ENCODE data around the gene PLCH1. TPM values are rescaled to one million over a fixed set of nuclear protein-coding genes. Genes with fewer than 3 reads are reported as not detected.

PLCH1 gene
- polyA plus RNA-seq, 1 experiment: 0.06 TPM

DNA sequence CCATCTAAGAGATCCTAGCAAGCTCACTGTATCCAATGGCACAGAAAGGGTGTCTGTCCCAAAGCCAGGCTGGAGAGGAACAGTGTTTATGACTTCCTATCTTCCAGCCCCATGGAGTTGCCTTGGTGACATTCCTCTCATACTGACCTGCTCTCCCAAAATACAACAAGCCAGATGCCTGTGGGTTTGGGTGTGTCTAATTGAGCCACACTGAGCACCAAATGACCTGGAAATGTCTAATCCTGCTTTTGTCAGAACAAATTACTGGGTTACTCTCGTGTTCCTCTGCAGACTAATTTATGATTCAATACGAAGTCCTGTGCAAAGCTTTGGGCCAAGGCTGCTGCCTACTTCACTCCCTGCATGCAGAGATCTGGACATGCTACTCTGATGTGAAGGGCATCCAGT, 353.3 kb downstream of the PLCH1 start:
- DNase-seq (ENCODE audit: low read depth): peak; percentile 96
- no peaks in the 10 kb centered on the region for H3K36me3 ChIP-seq (ENCODE audit: control insufficient read depth, insufficient read depth, low read length)
- POLR2A ChIA-PET: interaction anchor here (0.7 kb wide), 1 partner anchor 311 kb away, joined by 6 read pairs; no protein-coding TSS in a partner anchor
- TF ChIP-seq, protein P1, sequence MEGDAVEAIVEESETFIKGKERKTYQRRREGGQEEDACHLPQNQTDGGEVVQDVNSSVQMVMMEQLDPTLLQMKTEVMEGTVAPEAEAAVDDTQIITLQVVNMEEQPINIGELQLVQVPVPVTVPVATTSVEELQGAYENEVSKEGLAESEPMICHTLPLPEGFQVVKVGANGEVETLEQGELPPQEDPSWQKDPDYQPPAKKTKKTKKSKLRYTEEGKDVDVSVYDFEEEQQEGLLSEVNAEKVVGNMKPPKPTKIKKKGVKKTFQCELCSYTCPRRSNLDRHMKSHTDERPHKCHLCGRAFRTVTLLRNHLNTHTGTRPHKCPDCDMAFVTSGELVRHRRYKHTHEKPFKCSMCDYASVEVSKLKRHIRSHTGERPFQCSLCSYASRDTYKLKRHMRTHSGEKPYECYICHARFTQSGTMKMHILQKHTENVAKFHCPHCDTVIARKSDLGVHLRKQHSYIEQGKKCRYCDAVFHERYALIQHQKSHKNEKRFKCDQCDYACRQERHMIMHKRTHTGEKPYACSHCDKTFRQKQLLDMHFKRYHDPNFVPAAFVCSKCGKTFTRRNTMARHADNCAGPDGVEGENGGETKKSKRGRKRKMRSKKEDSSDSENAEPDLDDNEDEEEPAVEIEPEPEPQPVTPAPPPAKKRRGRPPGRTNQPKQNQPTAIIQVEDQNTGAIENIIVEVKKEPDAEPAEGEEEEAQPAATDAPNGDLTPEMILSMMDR (IDR thresholded peaks at IDR 0.05; ENCODE audit: insufficient read depth, low read depth, low read length): no peak
- no peak overlapping the region for H3K4me3 ChIP-seq (ENCODE audit: low read depth, low read length)
- CTCF ChIA-PET: interaction anchor here (1.2 to 1.7 kb wide), 3 partner anchors 8 to 311 kb away, joined by 3 to 7 read pairs (median 4); no protein-coding TSS in a partner anchor
- H3K27me3 ChIP-seq (ENCODE audit: control insufficient read depth, insufficient read depth, low read length): no peaks in the 10 kb centered on the region

GRCh38 chr3:155391104-155391503, 353.8 kb downstream of the PLCH1 start:
- Histone ChIP-seq H3K27me3 (ENCODE audit: control insufficient read depth, insufficient read depth, low read length) (no peaks in the 10 kb centered on the region), H3K4me3 (ENCODE audit: low read depth, low read length) (no peak overlapping the region), H3K36me3 (ENCODE audit: control insufficient read depth, insufficient read depth, low read length) (no peaks in the 10 kb centered on the region)
- CTCF ChIA-PET: interaction anchor here (0.7 to 1.7 kb wide), 4 partner anchors 8 to 311 kb away, joined by 3 to 7 read pairs (median 4); no protein-coding TSS in a partner anchor
- POLR2A ChIA-PET: interaction anchor here (0.6 to 0.7 kb wide), 2 partner anchors 311 to 438 kb away, joined by 6 read pairs; no protein-coding TSS in a partner anchor
- TF ChIP-seq, protein P1 (IDR thresholded peaks at IDR 0.05; ENCODE audit: insufficient read depth, low read depth, low read length): no peak
- DNase-seq (ENCODE audit: low read depth): peak; percentile 92

DNA sequence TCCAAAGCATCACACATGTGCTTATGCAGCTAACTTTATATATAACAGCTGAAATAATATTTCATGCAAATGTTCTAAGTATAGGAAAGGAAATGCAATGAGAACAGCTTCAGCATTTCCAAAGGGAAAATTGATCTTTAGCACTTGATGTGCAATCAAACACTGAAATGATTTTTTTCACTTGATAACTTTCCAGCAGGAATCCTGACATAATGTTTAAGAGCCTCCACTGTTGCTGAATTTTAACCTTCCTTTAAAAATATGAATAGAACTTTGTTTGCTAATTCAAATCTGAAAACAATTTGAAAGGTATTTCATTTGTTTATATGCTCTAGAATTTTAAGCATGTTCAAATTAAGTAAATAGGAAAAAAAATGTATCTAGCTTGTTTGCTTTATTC, 354.5 kb downstream of the PLCH1 start:
- H3K4me3 ChIP-seq (ENCODE audit: low read depth, low read length): no peak overlapping the region
- H3K36me3 ChIP-seq (ENCODE audit: control insufficient read depth, insufficient read depth, low read length): no peaks in the 10 kb centered on the region
- POLR2A ChIA-PET: interaction anchor here (0.6 kb wide), 1 partner anchor 437 kb away, joined by 6 read pairs; no protein-coding TSS in a partner anchor
- CTCF ChIA-PET: interaction anchor here (0.6 to 3.0 kb wide), 4 partner anchors 7 to 364 kb away, joined by 3 to 10 read pairs (median 6); no protein-coding TSS in a partner anchor
- TF ChIP-seq, protein P1 (IDR thresholded peaks at IDR 0.05; ENCODE audit: insufficient read depth, low read depth, low read length): no peak
- no peak for DNase-seq (ENCODE audit: low read depth)
- no peaks in the 10 kb centered on the region for H3K27me3 ChIP-seq (ENCODE audit: control insufficient read depth, insufficient read depth, low read length)

DNA sequence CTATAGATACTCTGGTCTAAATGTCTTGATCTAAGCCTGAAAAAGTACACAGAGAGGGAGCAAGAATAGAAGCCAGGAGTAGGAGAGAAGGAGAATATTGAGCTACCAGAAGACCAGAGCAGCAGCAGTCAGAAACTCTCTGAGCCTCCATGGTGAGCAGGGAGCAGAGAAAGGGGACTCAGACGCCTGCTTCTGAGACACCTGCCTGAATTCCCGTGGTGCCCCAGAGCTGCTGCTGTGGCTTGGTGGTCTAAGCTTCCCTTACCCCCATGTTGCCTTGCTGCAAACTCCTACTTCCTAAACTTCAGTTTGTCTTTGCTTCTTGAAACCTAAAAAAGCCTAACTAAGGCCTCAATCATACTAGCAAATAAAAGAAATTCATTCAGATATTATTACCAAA, 356.5 kb downstream of the PLCH1 start:
- TF ChIP-seq, protein P1 (IDR thresholded peaks at IDR 0.05; ENCODE audit: insufficient read depth, low read depth, low read length): no peak
- no peak overlapping the region for H3K4me3 ChIP-seq (ENCODE audit: low read depth, low read length)
- ChIA-PET POLR2A (no interaction called here), CTCF (interaction anchor here (0.9 to 3.0 kb wide), 2 partner anchors 313 to 418 kb away, joined by 3 to 10 read pairs; partner anchors contain the start of gene C3orf33)
- no peak for DNase-seq (ENCODE audit: low read depth)
- H3K27me3 ChIP-seq (ENCODE audit: control insufficient read depth, insufficient read depth, low read length): no peaks in the 10 kb centered on the region
- H3K36me3 ChIP-seq (ENCODE audit: control insufficient read depth, insufficient read depth, low read length): no peaks in the 10 kb centered on the region

DNA sequence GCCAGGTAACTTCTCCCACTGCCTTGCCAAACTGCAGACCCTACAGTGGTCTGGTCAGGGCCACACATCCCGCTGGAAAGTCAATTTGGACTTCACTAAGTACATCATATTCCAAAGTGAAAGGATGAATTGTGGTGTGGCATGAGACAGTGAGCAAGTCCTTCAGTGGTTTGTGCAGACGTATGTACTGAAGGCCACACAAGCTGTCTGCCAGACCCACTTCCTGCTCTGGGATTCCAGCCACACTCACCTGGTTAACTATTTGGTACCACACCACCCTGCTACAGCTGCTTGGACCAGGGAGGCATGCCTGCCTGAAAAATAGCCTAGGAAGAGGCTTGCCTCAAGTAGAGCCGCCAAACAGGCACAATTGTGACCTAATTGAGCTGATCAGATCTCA, 357.3 kb downstream of the PLCH1 start:
- POLR2A ChIA-PET: no interaction called here
- Histone ChIP-seq H3K27me3 (ENCODE audit: control insufficient read depth, insufficient read depth, low read length) (no peaks in the 10 kb centered on the region), H3K4me3 (ENCODE audit: low read depth, low read length) (no peak overlapping the region), H3K36me3 (ENCODE audit: control insufficient read depth, insufficient read depth, low read length) (no peaks in the 10 kb centered on the region)
- TF ChIP-seq, protein P1 (IDR thresholded peaks at IDR 0.05; ENCODE audit: insufficient read depth, low read depth, low read length): no peak
- CTCF ChIA-PET: interaction anchor here (1.2 to 3.0 kb wide), 2 partner anchors 47 to 314 kb away, joined by 4 to 10 read pairs; no protein-coding TSS in a partner anchor
- DNase-seq (ENCODE audit: low read depth): no peak

All from BJ (cell line).